RWPE2 (cell line): Measurements from ENCODE around the gene GRB10.

Source experiments
- ATAC-seq: fragments of 200-7000 bp; cut with Tn5 transposase; 3 replicates; pipeline ENCODE4 v1.9.1; 2021; ENCODE audit warnings: low read depth
- DNase-seq: peaks from one replicate; pipeline ENCODE4 v3.0.0-alpha.2; 2020; ENCODE audit warnings: low spot score
- H3K27ac ChIP-seq: fragments of 450-650 bp; 2 replicates; pipeline ENCODE4 v1.5.1; 2017; ENCODE audit warnings: mild to moderate bottlenecking; ENCODE audit not compliant: poor library complexity, severe bottlenecking
- H3K27me3 ChIP-seq: fragments of 250-450 bp; sonication (Bioruptor Pico); 2 replicates; pipeline ENCODE4 v1.5.1; 2021; ENCODE audit warnings: mild to moderate bottlenecking, moderate library complexity; ENCODE audit not compliant: insufficient read depth, poor library complexity, severe bottlenecking
- H3K36me3 ChIP-seq: fragments of 250-450 bp; sonication (Bioruptor Pico); 2 replicates; pipeline ENCODE4 v1.5.1; 2020; ENCODE audit warnings: low read depth, mild to moderate bottlenecking, moderate library complexity
- H3K4me1 ChIP-seq: fragments of 250-450 bp; sonication (Bioruptor Pico); 2 replicates; pipeline ENCODE4 v1.5.1; 2021; ENCODE audit warnings: mild to moderate bottlenecking, moderate library complexity; ENCODE audit not compliant: insufficient read depth, poor library complexity, severe bottlenecking
- H3K4me3 ChIP-seq: fragments of 250-450 bp; sonication (Bioruptor Pico); 2 replicates; pipeline ENCODE4 v1.5.1; 2021; ENCODE audit warnings: mild to moderate bottlenecking, moderate library complexity; ENCODE audit not compliant: severe bottlenecking
- H3K9me3 ChIP-seq: fragments of 250-450 bp; sonication (Bioruptor Pico); 2 replicates; pipeline ENCODE4 v1.5.1; 2021; ENCODE audit warnings: mild to moderate bottlenecking, moderate library complexity; ENCODE audit not compliant: severe bottlenecking
- CTCF ChIP-seq: fragments of 450-650 bp; IDR thresholded peaks from one replicate; pipeline ENCODE4 v1.5.1; 2017; ENCODE audit warnings: mild to moderate bottlenecking, moderate library complexity; ENCODE audit not compliant: poor library complexity, severe bottlenecking

The GRB10 gene

GRCh38 chr7:50598460-50599343, 184.0 kb downstream of the GRB10 start:
- TF ChIP-seq CTCF: no peak
- no peak overlapping the region for H3K4me3 ChIP-seq
- peaks cover 19% of the 10 kb centered on the region; the same call in 1 of the 2 replicates for H3K36me3 ChIP-seq
- DNase-seq: no peak
- no peak for ATAC-seq
- no peaks in the 10 kb centered on the region for H3K4me1 ChIP-seq
- no peaks in the 10 kb centered on the region for H3K9me3 ChIP-seq
- H3K27ac ChIP-seq: no peak overlapping the region
- H3K27me3 ChIP-seq: no peaks in the 10 kb centered on the region

DNA sequence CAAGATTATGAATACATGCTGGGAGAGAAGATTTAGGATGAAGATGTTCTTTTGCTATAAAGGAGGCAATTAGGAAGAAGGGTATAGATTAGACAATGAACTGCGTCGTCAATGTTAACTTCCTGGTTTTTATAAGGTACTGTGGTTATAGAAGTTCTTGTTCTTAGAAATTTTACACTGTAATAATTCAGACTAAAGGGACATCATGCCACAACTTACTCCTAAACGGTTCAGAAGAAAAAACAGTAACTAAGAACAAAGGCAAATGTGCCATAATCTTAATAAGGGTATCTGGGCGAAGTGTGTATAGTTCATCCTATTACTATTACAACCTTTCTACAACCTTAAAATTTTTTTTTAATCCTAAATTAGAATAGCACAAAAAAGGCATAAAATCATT, 186.2 kb downstream of the GRB10 start:
- Histone ChIP-seq H3K36me3 (0 out of 2 replicates have a peak, but pooled peaks cover 14% of the 10 kb centered on the region), H3K4me1 (no peaks in the 10 kb centered on the region), H3K9me3 (no peaks in the 10 kb centered on the region), H3K27me3 (no peaks in the 10 kb centered on the region), H3K4me3 (no peak overlapping the region), H3K27ac (no peak overlapping the region)
- ATAC-seq: no peak
- TF ChIP-seq CTCF: no peak
- DNase-seq: no peak

DNA sequence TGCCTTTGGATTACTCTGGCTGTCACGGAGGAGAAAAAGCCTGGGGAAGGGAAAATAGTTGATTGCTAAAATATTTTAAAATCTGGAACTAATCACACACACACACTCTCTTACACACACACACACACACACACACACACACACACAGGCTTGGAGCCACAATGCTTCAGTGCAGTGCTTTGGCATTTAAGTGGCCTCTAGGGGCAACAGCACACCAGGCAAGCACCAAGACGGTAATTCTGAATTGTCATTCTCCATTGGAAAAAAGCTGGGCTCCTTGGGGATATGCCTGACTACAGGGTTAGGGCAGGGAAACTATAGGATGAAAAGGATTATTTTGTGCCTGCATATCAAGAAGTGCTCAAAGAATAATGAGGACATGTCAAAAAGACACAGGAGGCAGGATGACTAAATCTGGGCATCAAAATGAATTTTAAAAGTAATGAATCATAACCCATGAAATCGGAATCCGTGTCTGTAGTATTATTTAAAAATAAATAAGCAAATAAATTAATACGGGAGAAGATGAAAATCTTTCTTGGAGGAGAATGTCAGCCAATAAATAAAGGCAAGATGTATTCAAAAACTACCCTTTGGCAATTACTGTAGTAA, 187.1 kb downstream of the GRB10 start:
- no peaks in the 10 kb centered on the region for H3K9me3 ChIP-seq
- H3K36me3 ChIP-seq: 0 out of 2 replicates have a peak, but pooled peaks cover 14% of the 10 kb centered on the region
- no peaks in the 10 kb centered on the region for H3K4me1 ChIP-seq
- H3K4me3 ChIP-seq: no peak overlapping the region
- peak; percentile 46; the same call in 1 of the 3 replicates for ATAC-seq
- no peak overlapping the region for H3K27ac ChIP-seq
- H3K27me3 ChIP-seq: no peaks in the 10 kb centered on the region
- no peak for DNase-seq
- TF ChIP-seq CTCF: peak; percentile 41

DNA sequence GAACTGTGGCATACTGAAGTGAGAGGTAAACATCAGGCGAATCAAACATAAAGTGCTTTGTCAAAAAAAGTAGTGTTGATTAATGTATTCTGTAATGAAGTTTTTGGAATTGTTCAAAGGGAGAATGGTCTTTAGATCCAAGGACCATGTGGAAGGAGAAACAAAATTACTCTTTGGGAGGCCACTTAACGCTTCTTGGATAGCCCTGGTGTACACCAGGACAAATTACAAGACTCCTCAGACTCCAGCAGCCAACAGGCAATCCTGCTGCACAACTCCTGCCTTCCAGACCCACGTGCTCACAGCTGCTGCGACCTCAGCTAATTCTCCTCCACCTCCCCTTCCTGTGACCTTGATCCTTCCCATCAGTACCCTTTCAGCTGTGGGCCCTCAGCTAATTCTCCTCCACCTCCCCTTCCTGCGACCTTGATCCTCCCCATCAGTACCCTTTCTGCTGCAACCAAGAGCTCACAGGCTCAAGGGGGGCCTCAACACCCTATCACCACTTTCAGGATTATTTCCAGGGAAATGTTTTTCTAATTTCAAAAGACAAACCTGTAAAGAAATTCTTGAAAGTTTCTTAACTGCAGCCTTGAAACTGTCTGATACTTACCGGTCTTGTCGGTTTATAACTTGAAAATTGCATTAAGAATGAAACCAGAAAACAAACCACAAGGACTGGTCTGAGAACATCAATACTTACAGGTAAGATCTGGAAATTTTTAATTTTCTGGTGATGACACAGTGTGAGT, 187.8 kb downstream of the GRB10 start:
- no peak overlapping the region for H3K27ac ChIP-seq
- ATAC-seq: no peak

More for the DNA sequence above, 187.8 kb downstream of the GRB10 start:
- no peaks in the 10 kb centered on the region for H3K4me1 ChIP-seq
- H3K27me3 ChIP-seq: no peaks in the 10 kb centered on the region
- no peaks in the 10 kb centered on the region for H3K9me3 ChIP-seq
- TF ChIP-seq CTCF: no peak
- H3K36me3 ChIP-seq: 0 out of 2 replicates have a peak, but pooled peaks cover 14% of the 10 kb centered on the region
- DNase-seq: no peak
- no peak overlapping the region for H3K4me3 ChIP-seq
